Astrocyte (in vitro differentiated cells and primary cell): ENCODE measurements around the gene FNDC3B. TPM values are rescaled to one million over a fixed set of nuclear protein-coding genes. Genes with fewer than 3 reads are reported as not detected.

Experiments used
- DNase-seq: peaks from one replicate; pipeline ENCODE4 v3.0.0-alpha.2; 2010; ENCODE audit warnings: low read depth
- FAIRE-seq: peaks from 2 replicates; lab custom pipeline; 2011; peaks lifted over from hg19 to GRCh38; lab: Jason Lieb, UNC
- H2AFZ ChIP-seq: 2 replicates; pipeline ENCODE4 v1.6.0; 2012; ENCODE audit warnings: low read depth, low read length, inconsistent platforms
- H3K27ac ChIP-seq: 2 replicates; pipeline ENCODE4 v1.5.1; 2011; ENCODE audit warnings: low read depth, low read length, inconsistent platforms
- H3K27me3 ChIP-seq: 2 replicates; pipeline ENCODE4 v1.6.0; 2011; ENCODE audit warnings: low read length, inconsistent platforms; ENCODE audit not compliant: insufficient read depth
- H3K36me3 ChIP-seq: 2 replicates; pipeline ENCODE4 v1.5.1; 2011; ENCODE audit warnings: low read length, inconsistent platforms; ENCODE audit not compliant: insufficient read depth
- H3K4me1 ChIP-seq: 2 replicates; pipeline ENCODE4 v1.5.1; 2011; ENCODE audit warnings: low read length, inconsistent platforms; ENCODE audit not compliant: insufficient read depth
- H3K4me2 ChIP-seq: 2 replicates; pipeline ENCODE4 v1.6.0; 2012; ENCODE audit warnings: low read length, inconsistent platforms
- H3K4me3 ChIP-seq: 2 replicates; pipeline ENCODE4 v1.5.1; 2011; ENCODE audit warnings: low read depth, mild to moderate bottlenecking, low read length, inconsistent platforms; ENCODE audit not compliant: insufficient read depth
- H3K79me2 ChIP-seq: 2 replicates; pipeline ENCODE4 v1.6.0; 2012; ENCODE audit warnings: mild to moderate bottlenecking, low read length, inconsistent platforms; ENCODE audit not compliant: insufficient read depth
- H3K9ac ChIP-seq: 2 replicates; pipeline ENCODE4 v1.6.0; 2012; ENCODE audit warnings: mild to moderate bottlenecking, low read length, inconsistent platforms
- H3K9me3 ChIP-seq: 2 replicates; pipeline ENCODE4 v1.5.1; 2012; ENCODE audit warnings: low read depth, mild to moderate bottlenecking, low read length, inconsistent platforms; ENCODE audit not compliant: insufficient read depth
- H4K20me1 ChIP-seq: 2 replicates; pipeline ENCODE4 v1.6.0; 2012; ENCODE audit warnings: low read length, inconsistent platforms; ENCODE audit not compliant: insufficient read depth
- H3K27ac Mint-ChIP-seq: one replicate; pipeline ENCODE4 v1.8.0; 2021; ENCODE audit warnings: mild to moderate bottlenecking, mixed read lengths; ENCODE audit not compliant: unreplicated experiment
- H3K27me3 Mint-ChIP-seq: one replicate; pipeline ENCODE4 v1.8.0; 2021; ENCODE audit warnings: low read depth, mixed read lengths; ENCODE audit not compliant: unreplicated experiment
- H3K36me3 Mint-ChIP-seq: one replicate; pipeline ENCODE4 v1.8.0; 2021; ENCODE audit warnings: low read depth, mixed read lengths; ENCODE audit not compliant: unreplicated experiment
- H3K4me1 Mint-ChIP-seq: one replicate; pipeline ENCODE4 v1.8.0; 2021; ENCODE audit warnings: low read depth, mixed read lengths; ENCODE audit not compliant: unreplicated experiment
- H3K4me3 Mint-ChIP-seq: one replicate; pipeline ENCODE4 v1.8.0; 2021; ENCODE audit warnings: mild to moderate bottlenecking, moderate library complexity, mixed read lengths; ENCODE audit not compliant: unreplicated experiment
- H3K9me3 Mint-ChIP-seq: one replicate; pipeline ENCODE4 v1.8.0; 2021; ENCODE audit warnings: mild to moderate bottlenecking, mixed read lengths; ENCODE audit not compliant: unreplicated experiment
- CTCF ChIP-seq: IDR thresholded peaks from 2 replicates; pipeline ENCODE4 v1.5.1; 2011; ENCODE audit warnings: low read depth, mild to moderate bottlenecking, inconsistent platforms, low read length, moderate library complexity; ENCODE audit not compliant: insufficient read depth
- EZH2 ChIP-seq: IDR thresholded peaks from 2 replicates; pipeline ENCODE4 v1.6.1; 2012; ENCODE audit warnings: mild to moderate bottlenecking, low read length, inconsistent platforms; ENCODE audit not compliant: insufficient read depth
- total RNA-seq: library from RNA; stranded (reverse); gene quantifications from 2 replicates; pipeline ENCODE4 v1.2.1, GENCODE V29; 2021

The FNDC3B gene
- total RNA-seq, 1 donor from 2014 or later, result 327 TPM

GRCh38 chr3:172115059-172115458, 75.7 kb downstream of the FNDC3B start:
- Mint-ChIP-seq H3K4me1 (peaks cover 35% of the 10 kb centered on the region), H3K27ac (no peak overlapping the region), H3K36me3 (peaks cover 33% of the 10 kb centered on the region), H3K27me3 (no peaks in the 10 kb centered on the region), H3K4me3 (no peak overlapping the region), H3K9me3 (no peaks in the 10 kb centered on the region)
- Histone ChIP-seq H3K4me2 (no peak overlapping the region), H3K79me2 (peaks cover 94% of the 10 kb centered on the region), H3K9ac (no peak overlapping the region), H3K36me3 (peaks cover 44% of the 10 kb centered on the region), H3K9me3 (no peaks in the 10 kb centered on the region), H3K27ac (no peak overlapping the region), H3K4me3 (no peak overlapping the region), H3K4me1 (no peaks in the 10 kb centered on the region), H3K27me3 (no peaks in the 10 kb centered on the region), H4K20me1 (peaks cover 91% of the 10 kb centered on the region), H2AFZ (no peak overlapping the region)
- FAIRE-seq (no peak), DNase-seq (no peak)
- no peak for TF ChIP-seq EZH2
- TF ChIP-seq CTCF, result no peak

- Histone ChIP-seq H4K20me1 (peaks cover 87% of the 10 kb centered on the region), H3K4me2 (no peak overlapping the region), H3K4me1 (no peaks in the 10 kb centered on the region), H3K27ac (no peak overlapping the region), H2AFZ (no peak overlapping the region), H3K9ac (no peak overlapping the region), H3K79me2 (peaks cover 94% of the 10 kb centered on the region), H3K9me3 (no peaks in the 10 kb centered on the region), H3K27me3 (no peaks in the 10 kb centered on the region), H3K36me3 (peaks cover 44% of the 10 kb centered on the region), H3K4me3 (no peak overlapping the region)
- no peak for TF ChIP-seq EZH2
- no peak for TF ChIP-seq CTCF
- DNase-seq (no peak), FAIRE-seq (no peak)
- no peak overlapping the region for H3K27ac Mint-ChIP-seq
- no peaks in the 10 kb centered on the region for H3K9me3 Mint-ChIP-seq
- H3K4me1 Mint-ChIP-seq, result peaks cover 32% of the 10 kb centered on the region
- no peak overlapping the region for H3K4me3 Mint-ChIP-seq
- H3K36me3 Mint-ChIP-seq, result peaks cover 33% of the 10 kb centered on the region
- H3K27me3 Mint-ChIP-seq, result no peaks in the 10 kb centered on the region
Observed at GRCh38 chr3:172115787-172116186, 76.4 kb downstream of the FNDC3B start.

GRCh38 chr3:172118019-172118418, 78.6 kb downstream of the FNDC3B start:
- Histone ChIP-seq H3K4me1 (no peaks in the 10 kb centered on the region), H3K79me2 (peaks cover 92% of the 10 kb centered on the region), H3K27me3 (no peaks in the 10 kb centered on the region), H3K9ac (no peak overlapping the region), H3K9me3 (no peaks in the 10 kb centered on the region), H2AFZ (no peak overlapping the region), H3K4me2 (no peak overlapping the region), H3K36me3 (peaks cover 56% of the 10 kb centered on the region), H4K20me1 (peaks cover 89% of the 10 kb centered on the region), H3K4me3 (no peak overlapping the region), H3K27ac (no peak overlapping the region)
- H3K4me1 Mint-ChIP-seq, result peaks cover 31% of the 10 kb centered on the region
- TF ChIP-seq CTCF (no peak), EZH2 (no peak)
- no peaks in the 10 kb centered on the region for H3K27me3 Mint-ChIP-seq
- H3K27ac Mint-ChIP-seq, result no peak overlapping the region
- H3K36me3 Mint-ChIP-seq, result peaks cover 29% of the 10 kb centered on the region
- FAIRE-seq (no peak), DNase-seq (no peak)
- H3K4me3 Mint-ChIP-seq, result no peak overlapping the region
- no peaks in the 10 kb centered on the region for H3K9me3 Mint-ChIP-seq
